Endothelial cell of umbilical vein (primary cell): ENCODE measurements around the gene ARFGAP3. TPM values are rescaled to one million over a fixed set of nuclear protein-coding genes. Genes with fewer than 3 reads are reported as not detected.

Experiments used
- BruUV-seq: library from RNA; stranded (reverse); fragments of 400-500 nt; replicated peaks from 2 replicates; lab custom pipeline; 2021; lab: Mats Ljungman, UMichigan
- CTCF ChIA-PET: fragments of 300-600, 350-600 bp; sonication (Branson Sonifier 250); formaldehyde crosslinking; loops from one replicate; lab custom pipeline; 2021; ENCODE audit warnings: antibody characterized with exemption, inconsistent platforms; lab: Charles Lee
- POLR2A ChIA-PET: fragments of 300-600, 350-600 bp; sonication (Branson Sonifier 250); formaldehyde crosslinking; loops from one replicate; lab custom pipeline; 2021; ENCODE audit warnings: antibody characterized with exemption, inconsistent platforms; lab: Charles Lee
- DNase-seq: peaks from one replicate; pipeline ENCODE4 v3.0.0-alpha.2; 2011; ENCODE audit warnings: low read depth, low spot score
- FAIRE-seq: peaks from 2 replicates; lab custom pipeline; 2011; peaks lifted over from hg19 to GRCh38; lab: Jason Lieb, UNC
- H2AFZ ChIP-seq: 2 replicates; pipeline ENCODE4 v1.6.0; 2012; ENCODE audit warnings: low read depth, low read length, control low read depth, inconsistent platforms
- H3K27ac ChIP-seq: 2 replicates; pipeline ENCODE4 v1.5.1; 2011; ENCODE audit warnings: low read depth, mild to moderate bottlenecking, control low read depth, low read length, moderate library complexity; ENCODE audit not compliant: insufficient read depth
- H3K27me3 ChIP-seq, 2 experiments: 2 replicates each; pipeline versions ENCODE4 v1.6.0 to v1.6.1; 2011; ENCODE audit warnings: low read length in 2 of 2, mixed read lengths in 1 of 2; ENCODE audit not compliant: control insufficient read depth in 2 of 2, insufficient read depth in 2 of 2
- H3K36me3 ChIP-seq, 2 experiments: 2 replicates in 1 of 2; 3 replicates in 1 of 2; pipeline ENCODE4 v1.5.1; 2011; ENCODE audit warnings: low read length in 2 of 2, mild to moderate bottlenecking in 1 of 2, moderate library complexity in 1 of 2; ENCODE audit not compliant: control insufficient read depth in 2 of 2, insufficient read depth in 2 of 2; ENCODE audit errors: extremely low read depth in 1 of 2
- H3K4me1 ChIP-seq: 3 replicates; pipeline ENCODE4 v1.5.1; 2011; ENCODE audit warnings: mild to moderate bottlenecking, low read length; ENCODE audit not compliant: control insufficient read depth, insufficient read depth; ENCODE audit errors: extremely low read depth
- H3K4me2 ChIP-seq: 2 replicates; pipeline ENCODE4 v1.6.1; 2011; ENCODE audit warnings: low read length, control low read depth, mixed read lengths; ENCODE audit not compliant: insufficient read depth
- H3K4me3 ChIP-seq, 3 experiments: fragments of 200-600 bp in 1 of 3; sonication (generic), shearing (Covaris generic) in 1 of 3; replicated peaks in 1 of 3; 2 replicates each; pipeline ENCODE4 v1.5.1; 2011 to 2016; ENCODE audit warnings: control low read depth in 3 of 3, low read length in 3 of 3, mild to moderate bottlenecking in 2 of 3, inconsistent platforms in 1 of 3, low read depth in 1 of 3, moderate library complexity in 1 of 3; ENCODE audit not compliant: insufficient read depth in 1 of 3
- H3K79me2 ChIP-seq: 2 replicates; pipeline ENCODE4 v1.6.0; 2012; ENCODE audit warnings: low read length, inconsistent platforms; ENCODE audit not compliant: control insufficient read depth, insufficient read depth
- H3K9ac ChIP-seq: replicated peaks from 2 replicates; pipeline ENCODE3; 2011; ENCODE audit warnings: low read length, control low read depth; ENCODE audit not compliant: insufficient read depth; ENCODE audit errors: extremely low read depth
- H3K9me1 ChIP-seq: replicated peaks from 3 replicates; pipeline ENCODE4 v1.6.0; 2011; ENCODE audit warnings: mild to moderate bottlenecking, low read length; ENCODE audit not compliant: control insufficient read depth, insufficient read depth; ENCODE audit errors: extremely low read depth
- H3K9me3 ChIP-seq: replicated peaks from 2 replicates; pipeline ENCODE4 v1.5.1; 2012; ENCODE audit warnings: low read length, inconsistent platforms; ENCODE audit not compliant: control insufficient read depth, insufficient read depth
- H4K20me1 ChIP-seq: replicated peaks from 2 replicates; pipeline ENCODE3; 2011; ENCODE audit warnings: mild to moderate bottlenecking, low read length; ENCODE audit not compliant: control insufficient read depth, insufficient read depth; ENCODE audit errors: extremely low read depth
- CTCF ChIP-seq, 2 donors: IDR thresholded peaks; 1 replicate in 1 of 2; 2 replicates in 1 of 2; pipeline ENCODE4 v1.5.1; 2011; ENCODE audit warnings: low read length in 2 of 2, mild to moderate bottlenecking in 2 of 2, moderate library complexity in 2 of 2, control low read depth in 1 of 2, inconsistent platforms in 1 of 2, low read depth in 1 of 2; ENCODE audit not compliant: insufficient read depth in 1 of 2; ENCODE audit errors: extremely low read depth in 1 of 2
- EZH2 ChIP-seq: IDR thresholded peaks from 2 replicates; pipeline ENCODE4 v1.6.1; 2012; ENCODE audit warnings: borderline replicate concordance, low read depth, mild to moderate bottlenecking, moderate library complexity, low read length, inconsistent platforms; ENCODE audit not compliant: severe bottlenecking
- FOS ChIP-seq: IDR thresholded peaks from 2 replicates; pipeline ENCODE4 v1.6.1; 2011; ENCODE audit warnings: mild to moderate bottlenecking, low read length, moderate library complexity, borderline replicate concordance; ENCODE audit not compliant: insufficient read depth
- GATA2 ChIP-seq: IDR thresholded peaks from 2 replicates; pipeline ENCODE4 v1.7.0; 2011; ENCODE audit warnings: low read depth, mild to moderate bottlenecking, moderate library complexity, mixed read lengths, low read length; ENCODE audit not compliant: insufficient read length, insufficient read depth
- JUN ChIP-seq: IDR thresholded peaks from 2 replicates; pipeline ENCODE4 v1.6.1; 2011; ENCODE audit warnings: borderline replicate concordance, low read depth; ENCODE audit not compliant: insufficient read length, insufficient read depth
- MAX ChIP-seq: IDR thresholded peaks from 2 replicates; pipeline ENCODE4 v1.6.1; 2011; ENCODE audit not compliant: insufficient read depth, insufficient read length
- MYC ChIP-seq: IDR thresholded peaks from one replicate; pipeline ENCODE4 v1.6.1; 2011; ENCODE audit warnings: mild to moderate bottlenecking, low read depth, low read length
- POLR2A ChIP-seq: IDR thresholded peaks from 2 replicates; pipeline ENCODE4 v1.6.1; 2012; ENCODE audit warnings: low read depth, mild to moderate bottlenecking, control low read depth, low read length
- POLR2AphosphoS5 ChIP-seq: IDR thresholded peaks from 2 replicates; pipeline ENCODE4 v1.6.1; 2012; ENCODE audit warnings: low read depth, mild to moderate bottlenecking, control low read depth, low read length, moderate library complexity; ENCODE audit not compliant: insufficient read depth
- dilution Hi-C: fragments of 300-500 bp; cut with MboI; formaldehyde crosslinking; loops from one replicate; pipeline ENCODE4 v1.15.0; 2019; ENCODE audit warnings: low sequenced_read_pairs; ENCODE audit not compliant: extremely low pct_ligation_motif_present
- intact Hi-C: fragments of 100-400 bp; cut with micrococcal nuclease; formaldehyde crosslinking; loops from one replicate; pipeline ENCODE4 v1.10.0; 2022
- polyA plus RNA-seq, 4 experiments: library from polyadenylated mRNA; depleted of rRNA in 3 of 4; stranded (reverse) in 3 of 4; unstranded in 1 of 4; fragments of >200 nt; gene quantifications; 2 replicates each; pipeline versions ENCODE4 v1.2.1 to v1.2.3, GENCODE V29; 2011 to 2012; ENCODE audit warnings: missing spikeins in 1 of 4
- total RNA-seq: library from RNA; stranded (reverse); gene quantifications from 2 replicates; pipeline ENCODE4 v1.2.3, GENCODE V29; 2021

Gene ARFGAP3
- total and polyA plus RNA-seq, 2 donors (not counting 3 experiments of a cell fraction or from before 2014, with no cell fraction given) = 29.1 to 33.4 TPM

- ChIA-PET POLR2A (interaction anchor here (0.7 kb wide), 1 partner anchor 10 kb away, joined by 4 read pairs; no protein-coding TSS in a partner anchor), CTCF (no interaction called here)
- intact Hi-C loops (no loop called here), dilution Hi-C loops (no loop called here)
- H2AFZ ChIP-seq = no peak overlapping the region
- no peak overlapping the region for H3K27ac ChIP-seq
- H3K4me3 ChIP-seq = no peak overlapping the region
- H3K36me3 ChIP-seq = peaks cover 0 to 15% of the 10 kb centered on the region in 2 experiments
- H3K9me1 ChIP-seq = no peaks in the 10 kb centered on the region
- BruUV-seq = no TSS peak
- no peaks in the 10 kb centered on the region for H3K9me3 ChIP-seq
- no peak overlapping the region for H3K9ac ChIP-seq
- H3K4me1 ChIP-seq = no peaks in the 10 kb centered on the region
- no peaks in the 10 kb centered on the region for H3K79me2 ChIP-seq
- no peak for FAIRE-seq
- no peaks in the 10 kb centered on the region for H3K27me3 ChIP-seq
- DNase-seq = no peak
- TF ChIP-seq MAX = no peak
- no peak for TF ChIP-seq GATA2
- no peak overlapping the region for H3K4me2 ChIP-seq
- H4K20me1 ChIP-seq = no peaks in the 10 kb centered on the region
Measured at GRCh38 chr22:42889304-42889703, 32.2 kb upstream of the ARFGAP3 start.

- Histone ChIP-seq H2AFZ (no peak overlapping the region), H3K9me1 (no peaks in the 10 kb centered on the region), H4K20me1 (no peaks in the 10 kb centered on the region), H3K27me3 (no peaks in the 10 kb centered on the region), H3K4me3 (no peak overlapping the region), H3K27ac (no peak overlapping the region), H3K36me3 (peaks cover 0 to 25% of the 10 kb centered on the region in 2 experiments), H3K9ac (no peak overlapping the region), H3K4me1 (no peaks in the 10 kb centered on the region), H3K79me2 (no peaks in the 10 kb centered on the region), H3K9me3 (no peaks in the 10 kb centered on the region), H3K4me2 (no peak overlapping the region)
- dilution Hi-C loops = no loop called here
- CTCF ChIA-PET = interaction anchor here (1.0 kb wide), 1 partner anchor 102 kb away, joined by 3 read pairs; no protein-coding TSS in a partner anchor
- DNase-seq (no peak), FAIRE-seq (no peak)
- POLR2A ChIA-PET = no interaction called here
- no TSS peak for BruUV-seq
- TF ChIP-seq MYC (no peak), MAX (no peak), FOS (no peak), POLR2AphosphoS5 (no peak), EZH2 (no peak), JUN (no peak), GATA2 (no peak), POLR2A (no peak), CTCF (IDR thresholded peaks at IDR 0.05; ENCODE audit: extremely low read depth in 1 of 2, insufficient read depth in 1 of 2, low read depth in 1 of 2, low read length in 2 of 2) (no peak)
- intact Hi-C loops = no loop called here
Measured at GRCh38 chr22:42887523-42888507, 30.7 kb upstream of the ARFGAP3 start.
